Osteoblast (primary cell): ENCODE measurements around the gene PDGFD. TPM values are rescaled to one million over a fixed set of nuclear protein-coding genes. Genes with fewer than 3 reads are reported as not detected.

ENCODE experiments used
- DNase-seq: peaks from one replicate; pipeline ENCODE4 v3.0.0; 2011; ENCODE audit warnings: low spot score, mixed read lengths; ENCODE audit not compliant: insufficient read length; ENCODE audit errors: missing footprints
- H2AFZ ChIP-seq: 2 replicates; pipeline ENCODE4 v1.6.0; 2011; ENCODE audit warnings: mild to moderate bottlenecking, low read length
- H3K27ac ChIP-seq: 2 replicates; pipeline ENCODE4 v1.5.1; 2011; ENCODE audit warnings: mild to moderate bottlenecking, low read depth, low read length, moderate library complexity
- H3K27me3 ChIP-seq: 2 replicates; pipeline ENCODE4 v1.6.0; 2012; ENCODE audit warnings: mild to moderate bottlenecking, control low read depth, inconsistent platforms, low read length, moderate library complexity; ENCODE audit not compliant: insufficient read depth
- H3K36me3 ChIP-seq: 2 replicates; pipeline ENCODE4 v1.5.1; 2011; ENCODE audit warnings: mild to moderate bottlenecking, low read length, control low read depth, moderate library complexity; ENCODE audit not compliant: insufficient read depth
- H3K4me1 ChIP-seq: 2 replicates; pipeline ENCODE4 v1.5.1; 2011; ENCODE audit warnings: mild to moderate bottlenecking, low read length, control low read depth, moderate library complexity; ENCODE audit not compliant: insufficient read depth
- H3K4me2 ChIP-seq: 2 replicates; pipeline ENCODE4 v1.6.0; 2011; ENCODE audit warnings: mild to moderate bottlenecking, low read length; ENCODE audit not compliant: insufficient read depth
- H3K4me3 ChIP-seq: fragments of 200-600 bp; sonication (generic); 3 replicates; pipeline ENCODE4 v1.5.1; 2012; ENCODE audit warnings: mild to moderate bottlenecking, low read length, inconsistent platforms; ENCODE audit not compliant: insufficient read depth
- H3K79me2 ChIP-seq: 2 replicates; pipeline ENCODE4 v1.6.0; 2012; ENCODE audit warnings: mild to moderate bottlenecking, low read length, control low read depth, inconsistent platforms; ENCODE audit not compliant: insufficient read depth
- H3K9me3 ChIP-seq: 2 replicates; pipeline ENCODE4 v1.5.1; 2011; ENCODE audit warnings: low read depth, low read length, control low read depth
- H4K20me1 ChIP-seq: 2 replicates; pipeline ENCODE4 v1.6.0; 2012; ENCODE audit warnings: mild to moderate bottlenecking, low read length, control low read depth; ENCODE audit not compliant: insufficient read depth
- total RNA-seq: library from RNA; depleted of rRNA; stranded (reverse); fragments of >200 nt; gene quantifications from 2 replicates; pipeline ENCODE4 v1.2.3, GENCODE V29; 2012
- TF ChIP-seq, protein P1 (sequence below): IDR thresholded peaks from 2 replicates; pipeline ENCODE4 v1.5.1; 2011; ENCODE audit warnings: mild to moderate bottlenecking, low read depth, low read length, moderate library complexity; ENCODE audit errors: extremely low read depth

PDGFD gene
- total RNA-seq, 1 donor, result 4.7 TPM

DNA sequence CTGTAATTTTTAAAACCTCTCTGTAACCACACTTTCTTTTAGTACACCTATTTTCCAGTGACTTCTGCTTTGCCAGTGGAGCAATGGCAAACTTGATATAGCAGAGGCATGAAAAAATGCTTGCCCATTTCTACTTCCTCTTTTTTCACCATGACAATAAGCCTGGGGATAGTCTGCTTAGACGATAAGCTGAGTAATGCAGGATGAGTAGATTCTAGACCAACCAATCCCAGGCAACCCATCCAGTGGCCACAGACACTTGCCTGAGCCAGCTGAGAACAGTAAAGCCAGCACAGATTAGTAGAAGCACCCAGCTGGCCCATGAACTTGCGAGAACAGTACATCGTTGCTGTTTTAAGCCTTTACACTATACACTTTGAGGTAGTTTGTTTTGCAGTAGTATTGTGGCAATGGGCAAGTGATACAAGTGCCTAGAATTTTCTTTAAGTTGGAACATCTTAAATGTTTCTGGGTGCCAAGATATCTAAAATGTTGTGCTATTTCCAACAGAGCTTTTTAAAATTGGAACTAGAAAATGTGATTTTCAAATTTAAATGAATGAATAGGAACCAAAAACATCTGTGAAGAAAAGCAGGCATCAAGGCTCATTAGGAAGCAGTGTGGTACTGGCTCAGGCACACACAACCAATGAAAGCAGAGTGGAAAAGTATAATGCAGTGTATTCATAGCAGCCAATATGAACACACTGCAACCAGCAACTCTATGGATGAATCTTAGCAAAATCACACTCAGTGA lies 89.8 kb downstream of the PDGFD start:
- no peak overlapping the region for H3K4me3 ChIP-seq
- DNase-seq, result no peak
- no peaks in the 10 kb centered on the region for H3K4me1 ChIP-seq
- no peak overlapping the region for H3K4me2 ChIP-seq
- no peaks in the 10 kb centered on the region for H3K27me3 ChIP-seq
- no peaks in the 10 kb centered on the region for H3K36me3 ChIP-seq
- TF ChIP-seq, protein P1, sequence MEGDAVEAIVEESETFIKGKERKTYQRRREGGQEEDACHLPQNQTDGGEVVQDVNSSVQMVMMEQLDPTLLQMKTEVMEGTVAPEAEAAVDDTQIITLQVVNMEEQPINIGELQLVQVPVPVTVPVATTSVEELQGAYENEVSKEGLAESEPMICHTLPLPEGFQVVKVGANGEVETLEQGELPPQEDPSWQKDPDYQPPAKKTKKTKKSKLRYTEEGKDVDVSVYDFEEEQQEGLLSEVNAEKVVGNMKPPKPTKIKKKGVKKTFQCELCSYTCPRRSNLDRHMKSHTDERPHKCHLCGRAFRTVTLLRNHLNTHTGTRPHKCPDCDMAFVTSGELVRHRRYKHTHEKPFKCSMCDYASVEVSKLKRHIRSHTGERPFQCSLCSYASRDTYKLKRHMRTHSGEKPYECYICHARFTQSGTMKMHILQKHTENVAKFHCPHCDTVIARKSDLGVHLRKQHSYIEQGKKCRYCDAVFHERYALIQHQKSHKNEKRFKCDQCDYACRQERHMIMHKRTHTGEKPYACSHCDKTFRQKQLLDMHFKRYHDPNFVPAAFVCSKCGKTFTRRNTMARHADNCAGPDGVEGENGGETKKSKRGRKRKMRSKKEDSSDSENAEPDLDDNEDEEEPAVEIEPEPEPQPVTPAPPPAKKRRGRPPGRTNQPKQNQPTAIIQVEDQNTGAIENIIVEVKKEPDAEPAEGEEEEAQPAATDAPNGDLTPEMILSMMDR, result no peak
- peak overlapping the region; percentile 19 for H2AFZ ChIP-seq
- no peaks in the 10 kb centered on the region for H3K9me3 ChIP-seq
- H3K27ac ChIP-seq, result no peak overlapping the region
- H3K79me2 ChIP-seq, result no peaks in the 10 kb centered on the region
- H4K20me1 ChIP-seq, result no peaks in the 10 kb centered on the region

DNA sequence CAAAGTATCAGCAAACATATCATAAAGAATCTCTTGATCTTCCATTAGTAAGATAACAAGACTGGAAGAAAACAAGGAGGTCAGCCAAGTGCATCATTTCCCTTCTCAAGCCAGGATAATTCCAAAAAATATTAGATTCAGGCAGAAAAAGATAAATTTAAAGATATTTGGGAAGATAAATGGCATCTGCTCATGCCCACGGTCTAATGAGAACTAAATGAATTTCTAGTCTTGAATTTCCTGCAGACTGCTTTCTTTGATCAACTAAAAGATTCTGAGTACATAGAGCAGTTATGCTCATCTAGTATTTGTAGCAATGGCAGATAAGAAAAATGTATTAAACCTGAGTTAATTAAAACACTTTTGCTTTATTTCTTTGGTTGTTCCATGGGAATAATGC lies 96.4 kb downstream of the PDGFD start:
- Histone ChIP-seq H3K79me2 (no peaks in the 10 kb centered on the region), H3K4me2 (no peak overlapping the region), H3K36me3 (no peaks in the 10 kb centered on the region), H2AFZ (no peak overlapping the region), H3K27me3 (no peaks in the 10 kb centered on the region), H4K20me1 (no peaks in the 10 kb centered on the region), H3K4me3 (no peak overlapping the region), H3K4me1 (no peaks in the 10 kb centered on the region), H3K9me3 (no peaks in the 10 kb centered on the region), H3K27ac (no peak overlapping the region)
- TF ChIP-seq, protein P1, result no peak
- DNase-seq, result no peak

DNA sequence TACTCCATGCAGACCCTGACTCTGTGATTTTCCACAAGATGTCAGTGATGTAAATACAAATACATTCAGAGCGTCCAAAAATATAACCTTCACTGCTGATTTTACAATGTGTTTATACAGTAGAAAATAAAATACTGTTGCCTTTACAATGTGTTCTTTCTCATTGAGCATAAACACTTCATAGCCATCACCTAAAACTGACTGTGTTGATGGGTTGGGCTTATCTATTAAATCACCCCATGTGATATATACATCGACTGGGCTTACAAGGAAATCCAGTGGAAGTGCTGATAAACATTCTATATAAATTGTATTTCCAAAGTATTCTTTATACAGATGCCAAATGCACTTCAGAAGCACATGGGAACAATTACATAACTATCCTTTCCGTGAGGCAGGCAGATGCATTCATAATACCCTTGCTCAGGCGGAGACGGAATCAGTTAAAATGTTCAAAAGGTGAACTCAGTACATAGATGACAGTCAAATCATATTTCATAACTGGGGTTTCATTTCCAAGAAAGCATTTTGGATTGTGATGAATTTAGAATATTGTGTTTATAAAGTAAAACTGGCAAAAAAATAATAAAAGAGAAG lies 99.8 kb downstream of the PDGFD start:
- Histone ChIP-seq H3K4me3 (no peak overlapping the region), H4K20me1 (no peaks in the 10 kb centered on the region), H3K4me1 (no peaks in the 10 kb centered on the region), H3K36me3 (no peaks in the 10 kb centered on the region), H2AFZ (no peak overlapping the region), H3K9me3 (no peaks in the 10 kb centered on the region), H3K27ac (no peak overlapping the region), H3K4me2 (no peak overlapping the region), H3K27me3 (no peaks in the 10 kb centered on the region), H3K79me2 (no peaks in the 10 kb centered on the region)
- DNase-seq, result no peak
- TF ChIP-seq, protein P1, result no peak

DNA sequence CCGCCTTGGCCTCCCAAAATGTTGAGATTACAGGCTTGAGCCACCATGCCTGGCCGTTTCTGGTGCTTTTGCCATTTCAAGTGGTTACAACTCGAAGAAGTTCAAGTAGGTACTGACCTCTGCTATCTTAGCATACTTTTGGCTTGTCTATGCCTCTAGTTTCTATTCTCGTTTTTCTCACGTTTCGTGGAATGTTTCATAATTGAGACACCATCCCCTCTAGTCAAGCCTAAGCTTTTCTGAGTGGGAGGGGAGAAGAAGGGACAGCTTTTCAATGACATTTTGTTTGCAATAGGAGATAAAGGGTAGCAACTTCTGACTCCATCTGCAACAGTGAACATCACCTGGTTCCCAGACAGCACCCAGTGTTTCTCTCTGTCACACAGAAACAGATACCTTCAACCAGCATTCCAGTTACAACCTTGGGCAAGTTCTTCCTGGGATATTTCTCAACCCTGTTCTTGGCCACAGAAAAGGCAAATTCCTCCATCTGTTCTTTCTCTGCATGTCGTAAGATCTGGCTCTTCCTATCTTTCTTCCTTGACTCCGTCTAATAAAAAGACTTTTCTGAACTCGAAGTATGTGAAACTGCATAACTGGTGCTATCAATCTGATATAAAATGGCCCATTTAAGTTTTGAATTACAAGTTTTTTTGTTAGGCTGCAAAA lies 102.0 kb downstream of the PDGFD start:
- Histone ChIP-seq H3K9me3 (no peaks in the 10 kb centered on the region), H2AFZ (no peak overlapping the region), H3K27me3 (no peaks in the 10 kb centered on the region), H3K79me2 (no peaks in the 10 kb centered on the region), H3K27ac (no peak overlapping the region), H3K4me1 (no peaks in the 10 kb centered on the region), H3K4me2 (no peak overlapping the region), H4K20me1 (no peaks in the 10 kb centered on the region), H3K4me3 (no peak overlapping the region), H3K36me3 (no peaks in the 10 kb centered on the region)
- TF ChIP-seq, protein P1, result no peak
- no peak for DNase-seq
